Ectodermal cell (in vitro differentiated cells): ENCODE data around the gene ADAM19.

Source experiments
- H3K27ac ChIP-seq: 2 replicates; pipeline ENCODE4 v1.7.0; 2013; ENCODE audit warnings: mild to moderate bottlenecking, low read depth, low read length; ENCODE audit not compliant: insufficient read depth, poor library complexity, severe bottlenecking
- H3K27me3 ChIP-seq: 2 replicates; pipeline ENCODE4 v1.7.0; 2013; ENCODE audit warnings: mild to moderate bottlenecking, low read length; ENCODE audit not compliant: insufficient read depth, control insufficient read depth, poor library complexity, severe bottlenecking
- H3K36me3 ChIP-seq: one replicate; pipeline ENCODE4 v1.7.0; 2013; ENCODE audit warnings: low read length; ENCODE audit not compliant: control insufficient read depth, insufficient read depth
- H3K4me1 ChIP-seq: one replicate; pipeline ENCODE4 v1.7.0; 2013; ENCODE audit warnings: low read length; ENCODE audit not compliant: control insufficient read depth, insufficient read depth
- H3K4me3 ChIP-seq: 2 replicates; pipeline ENCODE4 v1.7.0; 2013; ENCODE audit warnings: low read depth, low read length, control low read depth; ENCODE audit not compliant: insufficient read depth
- H3K9me3 ChIP-seq: 2 replicates; pipeline ENCODE4 v1.7.0; 2013; ENCODE audit warnings: mild to moderate bottlenecking, low read length, moderate library complexity; ENCODE audit not compliant: control insufficient read depth
- WGBS, 2 experiments: methylation state at CpG; one replicate each; pipeline ENCODE4 v1.1.7; 2013; ENCODE audit warnings: missing lambda C conversion rate in 2 of 2; 5-methylcytosine and 5-hydroxymethylcytosine counted together

The ADAM19 gene

DNA sequence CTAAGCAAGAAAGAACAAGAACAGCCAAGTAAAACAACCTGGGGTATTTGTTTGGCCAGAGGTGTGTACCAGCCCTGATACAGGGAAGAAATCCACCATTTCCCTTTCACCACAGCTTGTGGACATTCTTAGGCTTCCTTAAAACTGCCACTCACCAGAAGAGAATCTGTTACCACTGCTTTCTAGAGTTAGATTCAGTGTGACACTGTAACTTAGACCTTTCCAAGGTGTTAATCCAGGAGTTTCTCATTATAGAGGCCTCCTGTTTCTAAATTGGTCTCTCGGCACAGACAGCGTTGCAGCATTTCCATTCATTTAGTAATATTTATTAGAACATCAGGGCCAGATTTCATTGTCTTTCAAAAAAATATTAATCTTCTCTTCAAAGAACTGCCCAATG is 60.6 kb downstream of the ADAM19 start:
- Histone ChIP-seq H3K36me3 (peaks cover 5% of the 10 kb centered on the region), H3K9me3 (no peaks in the 10 kb centered on the region), H3K4me1 (no peaks in the 10 kb centered on the region), H3K27ac (no peak overlapping the region), H3K27me3 (no peaks in the 10 kb centered on the region), H3K4me3 (no peak overlapping the region)
- 86 to 98% methylated on average over 2 of the region's 2 CpGs for WGBS, 2 experiments

DNA sequence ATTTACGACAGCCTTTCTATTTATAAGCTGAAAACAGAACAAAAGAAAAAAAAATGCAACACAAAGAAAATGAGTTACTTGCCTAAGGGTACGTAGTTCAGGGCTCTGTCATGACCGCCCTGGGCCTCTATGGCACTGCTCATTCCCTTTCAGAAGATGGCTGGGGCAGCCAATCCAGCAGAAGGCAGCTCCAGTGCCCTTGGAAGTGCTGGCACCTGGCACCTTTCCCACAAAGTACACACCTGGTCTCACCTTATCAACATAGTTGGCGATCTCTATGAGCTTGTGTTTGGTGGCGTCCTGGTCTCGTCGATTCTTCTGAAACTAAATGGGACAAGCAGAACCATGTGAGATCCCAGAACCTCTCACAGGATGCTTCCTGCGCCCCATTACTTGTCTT is 62.4 kb downstream of the ADAM19 start:
- Histone ChIP-seq H3K27ac (no peak overlapping the region), H3K4me1 (no peaks in the 10 kb centered on the region), H3K36me3 (peaks cover 5% of the 10 kb centered on the region), H3K4me3 (no peak overlapping the region), H3K9me3 (no peaks in the 10 kb centered on the region), H3K27me3 (no peaks in the 10 kb centered on the region)
- WGBS, 2 experiments, result 95 to 96% methylated on average over 8 of the region's 8 CpGs

DNA sequence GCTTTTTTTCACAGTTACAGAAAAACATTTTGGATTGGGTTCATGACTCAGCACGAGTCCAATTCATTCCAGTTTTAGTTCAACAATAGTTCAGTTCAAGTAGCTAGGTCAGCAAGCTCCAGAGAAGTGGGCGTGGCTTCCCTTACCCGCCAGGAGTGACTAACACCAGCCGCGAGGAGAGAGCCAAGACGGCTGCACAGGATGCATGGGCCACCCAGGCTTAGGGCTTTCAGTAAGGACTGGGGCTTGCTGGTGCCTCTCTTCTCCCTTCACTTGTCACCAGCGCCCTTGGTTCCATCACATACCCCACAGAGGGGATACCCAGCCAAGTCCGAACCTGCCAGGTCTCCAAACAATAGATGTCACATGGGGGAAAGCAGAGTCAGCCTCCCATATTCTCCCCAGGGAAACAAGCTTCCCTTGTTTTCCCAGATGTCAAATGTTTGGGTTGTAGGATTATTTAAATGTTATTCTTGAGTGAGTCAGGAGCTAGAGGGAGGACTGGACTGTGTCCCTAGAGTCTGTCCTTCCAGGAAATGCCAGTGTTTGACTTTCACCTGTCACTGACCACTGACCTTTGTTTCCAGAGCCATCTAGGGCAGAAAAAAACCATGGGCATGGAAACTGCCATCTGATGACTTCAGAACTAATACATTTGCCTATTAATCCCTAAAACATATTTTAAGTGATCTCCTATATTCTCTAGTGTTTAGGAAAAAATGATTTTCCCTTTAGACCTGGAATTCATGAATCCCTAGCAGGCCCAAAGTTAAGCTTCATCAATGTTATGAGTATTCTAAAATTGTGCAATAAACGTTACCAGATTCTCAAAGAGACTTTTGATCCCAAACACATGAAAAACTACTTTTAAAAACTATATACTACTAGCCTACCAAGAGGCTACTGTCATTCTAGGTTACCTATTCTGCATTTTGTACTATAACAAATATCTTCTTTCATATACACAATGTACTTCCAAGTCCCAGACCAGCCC is 63.6 kb downstream of the ADAM19 start:
- peaks cover 5% of the 10 kb centered on the region for H3K36me3 ChIP-seq
- no peak overlapping the region for H3K4me3 ChIP-seq
- H3K4me1 ChIP-seq, result no peaks in the 10 kb centered on the region
- no peaks in the 10 kb centered on the region for H3K9me3 ChIP-seq
- WGBS, 2 experiments, result 89 to 91% methylated on average over 9 of the region's 9 CpGs
- H3K27me3 ChIP-seq, result no peaks in the 10 kb centered on the region
- H3K27ac ChIP-seq, result no peak overlapping the region

DNA sequence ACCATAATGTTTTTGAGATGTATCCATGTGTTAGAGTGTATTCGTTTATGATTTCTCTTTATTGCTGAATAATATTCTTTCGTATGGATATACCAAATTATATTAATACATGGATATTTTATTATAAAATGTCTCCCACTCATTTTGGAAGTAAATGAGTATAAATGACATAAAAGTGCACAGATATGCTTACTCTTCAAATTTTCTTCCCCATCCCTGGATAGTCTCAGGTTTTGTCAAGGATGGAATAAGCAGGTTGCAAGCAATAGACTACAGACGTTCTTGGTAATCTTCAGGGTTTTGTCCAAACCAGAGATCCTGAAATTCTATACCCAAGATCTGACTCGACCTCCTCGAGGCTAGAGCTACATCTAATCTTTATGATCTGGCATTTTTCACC is 64.9 kb downstream of the ADAM19 start:
- no peaks in the 10 kb centered on the region for H3K4me1 ChIP-seq
- H3K27ac ChIP-seq, result no peak overlapping the region
- no peaks in the 10 kb centered on the region for H3K27me3 ChIP-seq
- no peaks in the 10 kb centered on the region for H3K9me3 ChIP-seq
- WGBS, 2 experiments, result 83 to 100% methylated on average over 1 to 3 of the region's 5 CpGs
- peaks cover 5% of the 10 kb centered on the region for H3K36me3 ChIP-seq
- no peak overlapping the region for H3K4me3 ChIP-seq

DNA sequence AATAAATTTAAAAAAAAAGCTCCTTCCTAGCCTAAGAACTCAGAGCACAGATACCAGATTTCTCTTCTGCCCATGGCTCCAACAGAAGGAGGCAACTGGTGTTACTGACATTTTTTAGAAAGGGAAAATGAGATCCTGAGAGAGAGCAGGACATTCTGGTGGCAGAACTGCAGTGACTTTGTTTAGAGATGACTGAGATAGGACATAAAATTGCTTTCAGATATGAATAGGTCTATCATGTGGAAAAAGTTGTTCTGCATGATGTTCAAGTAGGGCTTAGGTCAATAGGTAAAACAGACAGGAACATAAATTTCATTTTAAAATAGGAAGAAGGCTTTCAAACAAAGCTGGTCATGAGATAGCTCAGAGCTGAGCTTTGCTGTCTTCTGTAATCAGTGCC is 66.0 kb downstream of the ADAM19 start:
- no peaks in the 10 kb centered on the region for H3K4me1 ChIP-seq
- no peaks in the 10 kb centered on the region for H3K9me3 ChIP-seq
- H3K36me3 ChIP-seq, result peaks cover 5% of the 10 kb centered on the region
- no peaks in the 10 kb centered on the region for H3K27me3 ChIP-seq
- H3K27ac ChIP-seq, result no peak overlapping the region
- H3K4me3 ChIP-seq, result no peak overlapping the region

DNA sequence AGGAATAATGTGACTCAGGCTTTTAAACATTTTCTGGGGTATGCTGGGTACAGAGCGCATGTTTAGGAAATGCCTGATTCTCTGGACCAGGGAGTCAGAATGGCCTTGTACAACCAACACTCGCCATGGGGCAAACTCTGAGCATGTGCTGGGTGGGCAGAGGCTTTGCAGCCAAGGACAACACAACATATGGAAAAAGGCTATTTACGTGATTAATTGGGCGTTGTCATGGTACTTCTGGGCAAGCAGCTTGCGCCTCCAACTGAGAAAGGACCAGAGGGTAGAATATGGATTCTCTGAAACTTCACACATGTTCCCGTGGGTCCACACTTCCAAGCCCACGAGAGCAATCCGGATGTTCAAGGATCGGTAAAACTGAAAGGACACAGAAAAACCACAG is 66.5 kb downstream of the ADAM19 start:
- 97 to 98% methylated on average over 9 of the region's 9 CpGs for WGBS, 2 experiments

DNA sequence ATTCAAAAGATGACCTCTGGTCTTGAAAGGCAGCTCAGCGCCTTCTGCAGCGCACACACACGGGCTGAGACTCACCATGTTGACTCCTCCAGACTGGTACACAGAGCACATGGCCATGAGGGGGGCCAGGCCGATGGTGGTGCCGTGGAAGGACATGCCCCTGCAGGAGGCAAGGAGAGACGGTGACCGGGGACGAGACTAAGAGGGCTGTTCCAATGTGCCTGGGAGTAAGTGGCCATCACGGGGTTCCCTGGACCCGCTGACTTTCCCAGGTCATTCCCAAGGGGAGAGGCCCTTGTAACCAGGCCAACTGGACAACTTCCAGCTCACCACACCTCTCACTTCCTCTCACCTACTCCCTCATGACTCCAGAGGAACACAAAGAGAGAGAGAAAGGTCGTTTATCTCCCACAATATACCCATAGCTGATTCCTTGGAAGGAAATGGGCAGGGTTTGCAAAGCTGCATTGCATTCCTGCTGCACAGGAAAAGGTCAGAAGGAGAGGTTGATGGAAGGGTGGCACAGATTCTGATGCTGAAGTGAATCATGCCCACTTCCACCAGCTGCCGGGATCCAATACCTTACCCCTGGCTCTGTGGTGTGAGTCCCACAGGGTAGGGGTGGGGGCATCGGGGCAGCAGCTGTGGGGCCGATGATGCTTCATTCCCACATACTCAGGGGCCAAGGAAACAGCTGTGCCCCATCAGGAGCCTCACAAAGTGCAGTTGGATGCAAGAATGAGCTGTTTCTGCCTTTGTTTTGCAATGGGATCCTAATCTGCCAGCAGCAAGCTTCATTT is 68.4 kb downstream of the ADAM19 start:
- Histone ChIP-seq H3K27me3 (no peaks in the 10 kb centered on the region), H3K4me3 (no peak overlapping the region), H3K9me3 (no peaks in the 10 kb centered on the region), H3K36me3 (no peaks in the 10 kb centered on the region), H3K4me1 (no peaks in the 10 kb centered on the region), H3K27ac (no peak overlapping the region)
- 92 to 95% methylated on average over 13 to 14 of the region's 14 CpGs for WGBS, 2 experiments

More for the DNA sequence above, 66.5 kb downstream of the ADAM19 start:
- H3K27me3 ChIP-seq, result no peaks in the 10 kb centered on the region
- H3K4me1 ChIP-seq, result no peaks in the 10 kb centered on the region
- H3K9me3 ChIP-seq, result no peaks in the 10 kb centered on the region
- H3K36me3 ChIP-seq, result peaks cover 5% of the 10 kb centered on the region
- no peak overlapping the region for H3K4me3 ChIP-seq
- no peak overlapping the region for H3K27ac ChIP-seq

DNA sequence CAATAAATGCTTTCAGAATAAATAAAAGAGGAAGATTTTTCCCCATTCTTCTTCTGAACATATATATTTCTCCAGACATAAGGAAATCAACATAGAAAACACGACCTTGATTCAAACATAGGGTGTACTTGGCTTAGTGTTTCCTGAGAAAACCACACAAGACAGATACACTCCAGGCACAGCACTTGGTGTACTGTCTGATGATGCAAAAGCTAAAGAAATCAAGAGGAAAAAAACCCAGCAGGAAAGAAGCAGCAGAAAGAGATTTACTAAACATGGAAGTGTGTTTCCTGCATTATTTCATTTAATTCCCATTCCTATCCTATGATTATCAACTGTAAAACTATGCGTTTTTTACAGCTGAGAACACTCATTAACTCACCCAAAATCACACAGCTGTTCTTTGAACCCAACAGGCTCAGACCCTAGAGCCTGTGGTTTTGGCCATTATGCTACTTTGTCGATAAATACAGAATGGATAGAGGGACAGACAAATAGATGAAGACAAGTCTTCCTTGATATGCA is 69.4 kb downstream of the ADAM19 start:
- Histone ChIP-seq H3K9me3 (no peaks in the 10 kb centered on the region), H3K27ac (no peak overlapping the region), H3K4me1 (no peaks in the 10 kb centered on the region), H3K36me3 (no peaks in the 10 kb centered on the region), H3K27me3 (no peaks in the 10 kb centered on the region), H3K4me3 (no peak overlapping the region)
- 89 to 94% methylated on average over 3 of the region's 3 CpGs for WGBS, 2 experiments

DNA sequence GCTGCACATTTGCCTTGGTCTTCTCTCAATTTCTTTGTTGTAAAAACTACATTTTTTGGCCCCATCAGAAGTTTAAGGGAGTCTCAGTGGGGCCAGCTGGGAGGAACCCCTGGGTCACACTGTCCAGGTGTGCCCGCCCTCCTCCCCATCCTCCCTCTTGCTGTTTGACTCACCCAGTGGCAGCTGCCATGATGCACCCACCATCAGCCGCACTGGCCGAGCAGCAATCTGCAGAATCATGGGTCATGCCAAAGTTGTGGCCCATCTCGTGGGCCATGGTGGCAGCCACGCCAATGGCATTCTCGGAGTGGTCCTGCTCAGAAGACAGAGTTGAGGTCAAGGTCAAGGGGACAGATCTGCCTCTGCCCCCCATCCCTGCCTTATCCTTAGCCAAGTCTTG is 70.1 kb downstream of the ADAM19 start:
- H3K27ac ChIP-seq, result no peak overlapping the region
- H3K36me3 ChIP-seq, result no peaks in the 10 kb centered on the region

DNA sequence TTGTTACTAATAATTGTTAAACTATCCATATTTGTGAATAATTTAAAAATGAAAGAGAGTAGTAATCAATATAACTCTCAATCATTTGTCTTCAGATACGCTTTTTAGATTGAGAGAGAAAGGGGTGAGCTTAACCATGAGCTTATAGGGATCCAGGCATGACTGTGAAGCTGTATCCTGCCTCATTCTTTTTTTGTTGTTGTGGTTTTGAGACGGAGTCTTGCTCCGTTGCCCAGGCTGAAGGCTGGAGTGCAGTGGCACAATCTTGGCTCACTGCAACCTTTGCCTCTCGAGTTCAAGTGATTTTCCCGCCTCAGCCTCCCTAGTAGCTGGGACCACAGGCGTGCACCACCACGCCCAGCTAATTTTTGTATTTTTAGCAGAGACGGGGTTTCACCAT is 71.5 kb downstream of the ADAM19 start:
- no peak overlapping the region for H3K27ac ChIP-seq
- no peaks in the 10 kb centered on the region for H3K36me3 ChIP-seq
- no peaks in the 10 kb centered on the region for H3K27me3 ChIP-seq
- 80 to 81% methylated on average over 8 of the region's 8 CpGs for WGBS, 2 experiments
- H3K4me3 ChIP-seq, result no peak overlapping the region
- H3K4me1 ChIP-seq, result no peaks in the 10 kb centered on the region
- H3K9me3 ChIP-seq, result no peaks in the 10 kb centered on the region

More for the DNA sequence above, 70.1 kb downstream of the ADAM19 start:
- 95 to 97% methylated on average over 6 of the region's 6 CpGs for WGBS, 2 experiments
- no peaks in the 10 kb centered on the region for H3K4me1 ChIP-seq
- H3K4me3 ChIP-seq, result no peak overlapping the region
- no peaks in the 10 kb centered on the region for H3K9me3 ChIP-seq
- H3K27me3 ChIP-seq, result no peaks in the 10 kb centered on the region
